Stimulated activated CD8-positive, alpha-beta memory T cell treated with anti-CD3 and anti-CD28 coated beads, Interleukin-2, amount 100 ng/mL, for 1 hour (primary cell): ENCODE measurements around the gene TCEAL8.
"Not testable (repeated sequence)": the region's sequence is repeated elsewhere in the genome, so short reads cannot be mapped to it uniquely, and the experiment has no call there.

Experiments
- DNase-seq, 2 donors: peaks; one replicate each; pipeline ENCODE4 v3.0.0-alpha.2; 2020; ENCODE audit warnings: low read depth in 2 of 2

The TCEAL8 gene, protein sequence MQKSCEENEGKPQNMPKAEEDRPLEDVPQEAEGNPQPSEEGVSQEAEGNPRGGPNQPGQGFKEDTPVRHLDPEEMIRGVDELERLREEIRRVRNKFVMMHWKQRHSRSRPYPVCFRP

DNA sequence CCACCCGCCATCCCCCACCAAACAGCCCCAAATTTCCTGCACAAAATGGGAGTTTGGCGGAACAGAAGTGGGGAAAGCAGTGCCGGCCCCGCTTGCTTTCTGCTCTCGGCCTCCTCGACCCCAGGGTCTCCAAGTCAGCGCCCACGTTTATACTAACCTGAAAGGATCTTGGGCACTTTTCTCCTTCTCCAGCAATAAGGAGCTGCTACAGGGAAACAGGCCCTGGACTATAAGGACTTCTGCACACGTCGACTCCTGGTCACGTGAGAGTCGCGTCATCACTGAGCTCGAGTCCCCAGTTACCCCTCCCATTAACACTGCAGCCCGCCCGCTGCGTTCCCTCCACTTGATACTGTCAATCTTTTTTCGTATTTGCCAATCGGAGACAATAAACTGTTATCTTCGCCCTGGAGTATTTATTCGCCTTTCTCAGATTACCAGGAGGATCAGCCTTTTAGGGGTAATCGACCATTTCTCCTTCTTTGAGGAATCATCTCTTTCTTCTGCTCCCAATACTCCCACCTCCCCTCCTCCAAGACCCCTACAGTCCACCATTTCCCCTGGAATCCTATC lies at the start of gene TCEAL8:
Gene TCEAL8, minus strand, starts transcription at position 235 of the 573 bp plus-strand sequence. CDS start 1,176 bp downstream, outside the sequence.
- peak; percentile 19 to 20 for DNase-seq

- DNase-seq = no peak
Observed at GRCh38 chrX:103304705-103305104, 49.8 kb upstream of the TCEAL8 start.

- no peak for DNase-seq
Observed at GRCh38 chrX:103293118-103293517, 38.2 kb upstream of the TCEAL8 start.

- DNase-seq = no peak
Observed at GRCh38 chrX:103279624-103280023, 24.7 kb upstream of the TCEAL8 start.

GRCh38 chrX:103276581-103277002 lies 21.6 kb upstream of the TCEAL8 start, which contains the start of gene TCEAL5:
Gene TCEAL5, minus strand, starts transcription at chrX:103276750. Its CDS starts 2,187 bp downstream, at chrX:103274563.
- DNase-seq = no peak

GRCh38 chrX:103275947-103276567 lies 21.1 kb upstream of the TCEAL8 start:
- DNase-seq = no peak

GRCh38 chrX:103274284-103274683 lies 19.3 kb upstream of the TCEAL8 start:
- DNase-seq = no peak

- no peak for DNase-seq
Observed at GRCh38 chrX:103258275-103258674, 3.3 kb upstream of the TCEAL8 start.

DNA sequence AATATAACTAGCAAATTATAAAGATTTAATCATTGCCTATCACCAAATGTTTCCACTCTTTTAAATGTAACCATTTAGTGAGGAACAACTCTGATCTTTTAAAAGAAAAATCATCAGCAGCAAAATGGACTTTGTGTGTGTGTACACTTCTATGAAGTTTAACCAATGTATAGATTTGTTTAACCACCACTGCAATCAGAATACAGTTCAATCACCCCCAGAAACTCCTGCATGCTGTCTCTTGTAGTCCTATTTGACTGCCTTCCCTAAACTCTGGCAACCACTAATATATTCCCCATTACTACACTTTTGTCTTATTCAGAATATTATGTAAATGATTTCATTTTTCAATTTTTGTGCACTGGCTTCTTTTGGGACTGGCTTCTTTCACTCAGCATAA lies 1.7 kb upstream of the TCEAL8 start:
- DNase-seq = no peak

DNA sequence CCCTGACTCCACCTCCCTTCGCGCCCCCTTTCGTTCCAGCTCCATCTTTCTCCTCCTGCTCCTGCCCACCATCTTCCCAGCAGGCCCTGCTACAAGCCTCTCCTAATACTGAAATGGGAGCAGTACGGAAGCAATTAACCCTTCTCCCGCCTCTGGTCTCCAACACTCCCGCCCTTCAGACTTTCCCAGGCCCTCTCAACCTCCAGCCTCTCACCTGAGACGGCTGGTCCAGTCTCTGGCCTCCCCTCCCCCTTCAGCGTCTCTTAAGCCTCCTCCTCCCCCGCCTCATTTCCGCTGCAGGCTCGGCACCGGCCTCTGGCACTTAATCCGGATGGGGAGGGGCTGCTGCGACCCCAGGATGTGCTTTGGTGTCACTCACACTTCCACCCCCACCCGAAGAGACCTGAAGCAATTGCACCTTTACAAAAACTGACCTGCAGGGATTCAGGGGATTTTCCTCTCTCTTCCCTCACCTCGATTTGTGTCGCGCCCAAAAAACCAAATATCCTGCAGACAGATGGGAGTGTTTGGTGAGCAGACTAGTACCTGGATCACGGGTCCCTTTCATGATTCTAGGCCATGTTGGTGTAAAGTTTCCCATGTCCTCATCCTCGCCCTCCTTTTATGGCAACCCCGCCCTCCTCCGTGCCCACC lies 657 bp downstream of the TCEAL8 start:
- no peak for DNase-seq

- DNase-seq = no peak
Observed at GRCh38 chrX:103253608-103254007, 1.3 kb downstream of the TCEAL8 start.

DNA sequence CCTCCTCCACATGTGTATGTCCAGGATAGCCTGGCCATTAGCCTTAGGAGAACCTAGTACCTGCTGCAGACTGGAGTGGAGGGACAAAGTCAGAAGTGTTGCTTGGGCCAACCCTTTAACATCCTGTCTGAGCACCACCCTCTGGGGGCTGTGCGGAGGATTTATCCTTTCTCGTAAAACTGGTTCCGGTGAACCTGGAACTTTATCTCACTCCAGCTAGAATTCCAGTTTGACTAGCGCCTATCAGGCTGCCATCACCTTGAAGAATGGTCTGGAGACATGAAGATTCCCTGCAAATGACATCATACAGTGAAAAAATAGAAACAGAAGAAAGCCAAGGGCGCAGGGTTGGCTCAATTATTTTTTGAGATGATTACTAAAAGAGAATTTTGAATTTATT lies 4.0 kb downstream of the TCEAL8 start:
- no peak for DNase-seq

GRCh38 chrX:103249805-103250204 lies 5.2 kb downstream of the TCEAL8 start:
- no peak for DNase-seq

GRCh38 chrX:103248553-103248952 lies 6.4 kb downstream of the TCEAL8 start:
- DNase-seq = no peak

DNA sequence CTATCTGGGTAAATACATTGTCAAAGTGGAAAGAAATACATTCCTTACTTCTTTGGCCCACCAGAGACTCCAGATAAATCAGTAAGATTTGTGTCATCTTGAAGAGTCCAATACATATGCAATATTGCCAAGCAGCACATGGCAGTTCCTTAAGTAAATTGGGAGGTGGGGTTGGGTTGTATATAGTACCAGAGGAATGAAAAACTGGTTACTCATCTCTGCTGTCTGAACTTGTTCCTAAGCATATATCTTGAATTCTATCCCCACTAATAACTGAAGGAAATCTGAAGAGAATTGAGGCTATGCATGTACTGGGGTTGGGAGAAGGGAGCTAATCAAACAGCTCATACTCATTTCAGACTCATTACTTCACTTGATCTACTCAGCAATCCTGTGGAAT lies 14.8 kb downstream of the TCEAL8 start:
- DNase-seq = no peak

GRCh38 chrX:103236296-103236695 lies 18.7 kb downstream of the TCEAL8 start:
- DNase-seq = no peak

- not testable (repeated sequence) for DNase-seq
Observed at GRCh38 chrX:103235608-103236007, 19.3 kb downstream of the TCEAL8 start.

DNA sequence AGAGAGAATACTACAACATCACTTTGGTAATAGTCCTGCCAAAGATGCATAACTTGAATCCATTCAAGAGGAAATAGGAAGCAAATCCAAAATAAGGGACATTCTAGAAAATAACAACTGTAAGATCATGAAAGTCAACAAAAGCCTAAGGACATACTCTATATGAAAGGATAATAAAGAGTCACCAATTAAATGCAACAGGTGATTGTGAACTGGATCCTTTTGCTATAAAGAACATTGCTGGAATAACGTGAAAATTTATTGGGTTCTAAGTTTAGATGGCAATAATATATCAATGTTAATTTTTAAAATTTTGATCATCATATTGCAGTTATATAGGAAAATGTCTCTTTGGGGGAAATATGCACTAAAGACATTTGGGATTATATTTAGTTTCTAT lies 20.1 kb downstream of the TCEAL8 start:
- no peak for DNase-seq

DNA sequence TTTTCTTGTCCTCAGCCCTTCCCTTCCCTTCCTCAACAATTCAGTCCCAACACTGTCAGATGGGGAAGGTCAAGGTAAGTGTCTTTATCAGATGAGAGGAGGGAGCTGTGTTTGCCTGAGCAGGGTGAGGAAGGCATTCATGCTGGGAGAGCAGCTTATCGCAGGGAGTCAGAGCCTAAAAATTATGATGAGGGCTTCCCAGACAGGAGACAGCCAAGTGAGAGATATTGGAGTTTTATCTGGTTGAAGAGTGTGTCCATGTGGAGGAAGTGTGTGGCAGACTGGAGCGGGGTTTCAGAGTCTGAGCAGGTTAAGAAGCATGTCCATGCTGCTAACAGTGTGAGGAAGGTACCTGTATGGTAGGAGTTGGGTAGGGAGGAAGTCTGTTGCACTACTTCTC lies 21.7 kb downstream of the TCEAL8 start:
- DNase-seq = no peak

DNA sequence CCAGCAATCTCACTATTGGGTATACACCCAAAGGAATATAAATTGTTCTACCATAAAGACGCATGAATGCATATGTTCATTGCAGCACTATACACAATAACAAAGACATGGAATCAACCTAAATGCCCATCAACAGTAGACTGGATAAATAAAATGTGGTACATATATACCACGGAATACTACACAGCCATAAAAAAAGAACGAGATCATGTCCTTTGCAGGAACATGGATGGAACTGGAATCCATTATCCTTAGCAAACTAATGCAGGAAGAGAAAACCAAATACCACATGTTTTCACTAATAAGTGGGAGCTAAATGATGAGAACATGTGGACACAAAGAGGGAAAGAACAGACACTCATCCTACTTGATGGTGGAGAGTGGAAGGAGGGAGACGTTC lies 29.0 kb downstream of the TCEAL8 start:
- DNase-seq = not testable (repeated sequence)

DNA sequence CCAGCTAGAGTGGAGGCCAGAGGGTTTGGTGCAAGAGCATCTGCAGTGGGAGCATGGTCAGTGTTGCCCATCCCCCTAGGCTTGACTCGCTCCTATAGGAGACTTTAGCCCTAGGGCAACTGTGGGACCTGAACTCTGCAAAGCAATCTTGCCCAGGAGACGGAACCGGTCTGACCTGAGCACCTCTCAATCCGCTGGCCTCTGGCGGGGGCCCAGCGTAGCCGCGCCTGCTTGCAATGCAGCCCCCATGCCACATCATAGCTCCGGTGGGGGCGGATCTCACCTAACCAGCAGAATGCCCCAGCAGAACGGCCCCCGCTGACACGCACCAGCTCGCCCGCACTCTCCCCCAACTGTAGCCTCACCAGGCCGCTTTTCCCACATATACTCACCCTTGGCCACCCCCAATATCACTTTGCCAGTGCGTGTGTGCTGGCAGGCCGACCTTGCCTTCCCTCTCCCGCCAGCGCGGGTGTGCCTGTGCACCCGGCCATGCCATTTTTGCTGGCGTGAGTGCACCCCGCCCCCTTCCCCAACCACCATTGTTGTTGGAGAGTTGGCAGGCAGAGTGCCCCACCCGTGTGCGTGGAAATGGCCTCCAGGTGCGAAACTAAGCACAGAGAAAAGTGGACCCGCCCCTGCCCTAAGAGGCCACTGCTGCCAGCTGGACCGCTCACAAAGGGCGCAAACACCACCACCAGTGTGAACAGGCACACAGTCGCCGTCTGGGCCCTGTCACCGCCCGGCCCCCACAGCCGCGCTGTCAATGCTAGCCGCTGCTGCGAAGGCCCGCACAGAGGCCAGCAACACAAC lies 34.2 kb downstream of the TCEAL8 start:
- no peak for DNase-seq

- peak in 1 of 2 donors; percentile 9 for DNase-seq
Observed at GRCh38 chrX:103215425-103215991, 39.4 kb downstream of the TCEAL8 start.
